ENCODE results near the gene IFI44L. TPM values are rescaled to one million over a fixed set of nuclear protein-coding genes. Genes with fewer than 3 reads are reported as not detected.

IFI44L gene
- total RNA-seq, 1 donor from 2014 or later, result 3.3 TPM

DNA sequence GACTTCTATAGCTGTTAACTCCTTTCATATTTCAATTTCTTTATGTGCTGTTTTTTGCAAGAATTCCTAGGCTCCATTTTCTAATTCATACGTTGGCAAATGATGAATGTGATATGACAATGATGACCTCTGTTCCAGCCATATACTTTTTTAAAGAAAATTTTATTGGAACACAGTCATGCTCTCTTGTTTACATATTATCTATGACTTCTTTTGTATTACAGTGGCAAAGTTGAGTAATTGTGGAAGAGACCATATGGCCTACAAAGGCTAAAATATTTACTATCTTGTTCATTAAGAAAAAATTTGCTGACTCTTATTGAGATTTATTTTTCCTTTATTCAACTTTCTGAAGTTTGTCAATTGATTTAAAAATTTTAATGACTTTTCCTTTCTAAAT is 7.1 kb downstream of the IFI44L start:
- intact Hi-C loops (cut with DNase I), result no loop called here
- DNase-seq, result no peak
- ATAC-seq (ENCODE audit: poor library complexity), result no peak

DNA sequence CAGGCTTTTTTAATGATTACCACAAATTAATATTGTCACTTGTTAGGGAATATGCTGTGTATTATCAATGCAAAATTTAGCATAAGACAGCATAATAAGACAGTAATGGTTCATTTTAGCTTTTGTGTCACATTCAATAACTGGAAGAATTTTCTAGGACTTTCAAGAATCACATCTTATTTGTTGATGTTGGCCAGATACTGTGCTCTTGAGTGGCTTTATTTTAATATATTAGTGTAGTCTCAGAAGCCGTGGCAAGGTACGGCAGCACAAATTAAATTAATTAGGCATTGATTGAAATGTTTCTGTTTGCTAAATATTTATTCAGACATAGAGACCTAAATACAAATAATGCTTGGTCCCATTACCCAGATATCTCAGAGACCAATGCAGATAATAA is 10.4 kb downstream of the IFI44L start:
- no peak for DNase-seq
- intact Hi-C loops (cut with DNase I), result no loop called here
- no peak for ATAC-seq (ENCODE audit: poor library complexity)

DNA sequence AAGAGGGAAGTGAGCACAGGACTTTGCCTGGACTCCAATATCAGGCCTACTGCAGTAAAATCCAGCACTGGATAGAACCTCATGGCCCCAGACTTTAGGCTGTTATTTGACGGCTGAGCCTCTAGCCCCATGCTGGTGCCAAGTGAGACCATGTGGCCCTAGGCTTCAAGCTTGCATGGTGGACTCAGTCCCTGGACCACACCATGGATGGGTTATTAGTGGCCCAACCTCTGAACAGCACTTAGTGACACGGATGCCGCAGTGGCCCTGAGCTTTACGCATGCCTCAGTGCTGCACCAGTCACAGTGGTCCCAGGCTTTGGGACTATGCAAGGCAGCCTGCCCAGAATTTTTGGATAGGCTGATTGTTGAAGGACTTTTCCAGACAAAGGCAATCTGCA is 13.0 kb downstream of the IFI44L start:
- intact Hi-C loops (cut with DNase I), result no loop called here
- no peak for ATAC-seq (ENCODE audit: poor library complexity)
- no peak for DNase-seq

DNA sequence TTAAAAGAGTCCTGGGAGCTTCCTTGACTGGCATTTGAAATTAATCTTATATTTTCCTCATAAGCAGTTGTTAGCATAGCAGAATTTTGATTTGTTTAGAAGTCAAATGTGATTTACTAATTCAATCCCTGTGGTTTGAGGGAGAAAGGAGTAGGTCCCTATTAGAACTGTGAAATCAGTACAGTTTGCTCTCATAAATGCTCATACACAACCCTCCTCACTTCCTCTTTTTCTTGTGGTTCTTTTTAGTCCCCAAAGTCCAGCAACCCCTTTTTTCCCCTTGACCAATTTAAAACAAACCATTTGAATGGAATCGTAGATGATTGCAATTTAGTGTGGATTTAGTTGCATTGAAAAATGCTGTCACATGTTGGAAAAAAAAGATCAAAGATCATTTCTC is 20.2 kb downstream of the IFI44L start:
- intact Hi-C loops (cut with DNase I), result loop anchor here (10.0 kb wide), 1 partner anchor 636 kb away; the partner anchor contains the start of gene DNAJB4
- no peak for ATAC-seq (ENCODE audit: poor library complexity)
- no peak for DNase-seq

DNA sequence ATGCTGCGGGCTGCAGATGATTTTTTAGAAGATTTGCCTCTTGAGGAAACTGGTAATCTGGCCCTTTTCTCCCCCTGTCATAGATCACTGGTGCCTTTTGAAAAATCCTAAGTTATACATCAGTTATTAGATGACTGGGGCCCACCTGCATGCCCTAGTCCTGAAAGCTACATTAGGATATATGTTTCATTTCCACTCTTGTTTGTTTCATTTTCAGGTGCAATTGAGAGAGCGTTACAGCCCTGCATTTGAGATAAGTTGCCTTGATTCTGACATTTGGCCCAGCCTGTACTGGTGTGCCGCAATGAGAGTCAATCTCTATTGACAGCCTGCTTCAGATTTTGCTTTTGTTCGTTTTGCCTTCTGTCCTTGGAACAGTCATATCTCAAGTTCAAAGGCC is 21.3 kb downstream of the IFI44L start:
- ATAC-seq (ENCODE audit: poor library complexity) (no peak), DNase-seq (no peak)
- intact Hi-C loops (cut with DNase I), result loop anchor here (10.0 kb wide), 1 partner anchor 637 kb away; the partner anchor contains the start of gene DNAJB4

DNA sequence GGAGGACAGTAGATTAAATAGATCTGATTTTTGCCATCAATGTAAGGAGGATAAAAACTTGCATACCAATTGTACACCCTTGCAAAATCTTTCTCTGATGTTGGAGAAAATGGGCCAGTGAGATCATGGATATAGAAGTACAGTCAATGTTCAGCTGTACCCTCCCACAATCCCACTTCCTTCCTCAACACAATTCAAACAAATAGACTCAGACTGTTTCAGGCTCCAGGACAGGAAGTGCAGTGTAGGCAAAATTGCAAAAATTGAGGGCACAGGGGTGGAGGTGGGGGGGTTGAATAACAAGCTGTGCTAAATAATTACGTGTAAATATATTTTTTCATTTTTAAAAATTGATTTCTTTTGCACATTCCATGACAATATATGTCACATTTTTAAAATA is 25.5 kb downstream of the IFI44L start:
- peak; percentile 55 for ATAC-seq (ENCODE audit: poor library complexity)
- intact Hi-C loops (cut with DNase I), result loop anchor here (10.0 kb wide), 1 partner anchor 641 kb away; the partner anchor contains the start of gene DNAJB4
- DNase-seq, result no peak

DNA sequence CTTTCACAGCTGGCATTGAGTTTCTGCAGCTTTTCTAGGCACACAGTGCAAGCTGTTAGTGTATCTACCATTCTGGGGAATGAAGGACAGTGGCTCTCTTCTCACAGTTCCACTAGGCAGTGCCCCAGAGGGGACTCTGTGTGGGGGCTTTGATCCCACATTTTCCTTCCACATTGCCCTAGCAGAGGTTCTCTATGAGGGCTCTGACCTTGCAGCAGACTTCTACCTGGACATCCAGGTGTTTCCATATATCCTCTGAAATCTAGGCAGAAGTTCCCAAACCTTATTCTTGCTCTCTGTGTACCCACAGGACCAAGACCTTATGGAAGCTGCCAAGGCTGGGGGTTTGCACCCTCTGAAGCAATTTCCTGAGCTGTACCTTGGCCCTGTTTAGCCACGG is 27.0 kb downstream of the IFI44L start:
- no peak for DNase-seq
- intact Hi-C loops (cut with DNase I), result loop anchor here (10.0 kb wide), 1 partner anchor 642 kb away; the partner anchor contains the start of gene DNAJB4
- ATAC-seq (ENCODE audit: poor library complexity), result no peak

DNA sequence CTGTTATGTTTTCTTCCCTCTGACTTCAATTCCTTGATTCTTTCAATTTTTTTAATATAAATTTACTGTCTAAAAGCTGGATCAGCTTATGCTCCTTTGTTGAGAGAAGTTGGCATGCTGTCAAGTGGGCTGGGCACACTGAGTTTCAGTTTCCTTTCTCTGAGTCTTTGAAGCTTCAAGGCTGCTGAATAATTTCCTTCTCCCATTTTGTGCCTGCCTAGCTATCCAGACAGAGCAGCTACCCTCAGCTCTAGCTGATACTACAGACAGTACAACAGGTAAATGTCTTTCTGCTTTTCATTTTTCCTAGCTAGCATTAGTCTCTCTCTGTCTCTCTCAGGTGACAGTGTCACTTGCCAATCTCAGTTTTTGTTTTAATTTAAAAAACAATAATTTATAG is 29.4 kb downstream of the IFI44L start, which contains the start of gene IFI44:
IFI44 (plus strand) TSS at position 204 of the 400 bp plus-strand sequence. CDS start 365 bp downstream, outside the sequence.
- ATAC-seq (ENCODE audit: poor library complexity) (peak; percentile 92), DNase-seq (peak; percentile 90)
- intact Hi-C loops (cut with DNase I), result loop anchor here (10.0 kb wide), 1 partner anchor 645 kb away; the partner anchor contains the start of gene DNAJB4

DNA sequence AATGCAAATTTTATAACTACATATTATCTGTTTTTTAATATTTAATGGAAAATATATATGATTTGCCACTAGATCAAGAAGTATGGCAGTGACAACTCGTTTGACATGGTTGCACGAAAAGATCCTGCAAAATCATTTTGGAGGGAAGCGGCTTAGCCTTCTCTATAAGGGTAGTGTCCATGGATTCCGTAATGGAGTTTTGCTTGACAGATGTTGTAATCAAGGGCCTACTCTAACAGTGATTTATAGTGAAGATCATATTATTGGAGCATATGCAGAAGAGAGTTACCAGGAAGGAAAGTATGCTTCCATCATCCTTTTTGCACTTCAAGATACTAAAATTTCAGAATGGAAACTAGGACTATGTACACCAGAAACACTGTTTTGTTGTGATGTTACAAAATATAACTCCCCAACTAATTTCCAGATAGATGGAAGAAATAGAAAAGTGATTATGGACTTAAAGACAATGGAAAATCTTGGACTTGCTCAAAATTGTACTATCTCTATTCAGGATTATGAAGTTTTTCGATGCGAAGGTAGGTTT is 29.9 kb downstream of the IFI44L start:
- ATAC-seq (ENCODE audit: poor library complexity) (peak; percentile 47), DNase-seq (no peak)
- intact Hi-C loops (cut with DNase I), result no loop called here

DNA sequence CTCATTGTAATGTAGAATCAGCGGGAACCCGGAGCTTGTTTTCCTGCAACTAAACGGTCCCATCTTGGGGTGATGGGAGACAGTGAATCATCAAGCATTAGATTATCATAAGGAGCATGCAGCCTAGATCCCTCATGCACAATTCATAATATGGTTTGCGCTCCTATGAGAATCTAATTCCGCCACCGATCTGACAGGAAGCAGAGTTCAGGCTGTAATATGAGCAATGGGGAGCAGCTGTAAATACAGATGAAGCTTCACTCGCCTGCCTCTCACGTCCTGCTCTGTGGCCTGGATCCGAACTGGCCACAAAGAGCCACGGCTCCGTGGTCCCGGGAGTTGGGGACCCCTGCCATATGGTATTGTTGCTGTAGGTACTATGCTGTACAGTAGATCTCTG is 31.0 kb downstream of the IFI44L start:
- DNase-seq (no peak), ATAC-seq (ENCODE audit: poor library complexity) (no peak)
- intact Hi-C loops (cut with DNase I), result no loop called here

DNA sequence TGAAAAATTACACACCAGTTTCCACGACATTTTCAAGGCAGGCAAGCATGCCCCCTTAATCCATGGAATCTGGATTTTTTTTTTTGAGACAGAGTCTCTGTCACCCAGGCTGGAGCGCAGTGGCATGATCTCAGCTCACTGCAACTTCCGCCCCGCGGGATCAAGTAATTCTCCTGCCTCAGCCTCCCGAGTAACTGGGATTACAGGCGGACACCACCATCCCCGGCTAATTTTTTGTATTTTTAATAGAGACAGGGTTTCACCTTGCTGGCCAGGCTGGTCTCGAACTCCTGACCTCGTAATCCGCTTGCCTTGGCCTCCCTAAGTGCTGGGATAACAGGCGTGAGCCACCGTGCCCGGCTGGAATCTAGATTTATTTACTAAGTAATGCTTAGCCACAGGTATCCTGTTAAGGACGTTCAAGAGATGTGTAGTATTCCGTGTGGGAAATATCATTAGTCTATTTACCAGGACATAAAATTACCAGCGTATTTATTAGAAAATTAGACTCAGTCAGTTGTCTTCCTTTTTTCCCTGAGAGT is 31.8 kb downstream of the IFI44L start:
- no peak for DNase-seq
- intact Hi-C loops (cut with DNase I), result no loop called here
- no peak for ATAC-seq (ENCODE audit: poor library complexity)

DNA sequence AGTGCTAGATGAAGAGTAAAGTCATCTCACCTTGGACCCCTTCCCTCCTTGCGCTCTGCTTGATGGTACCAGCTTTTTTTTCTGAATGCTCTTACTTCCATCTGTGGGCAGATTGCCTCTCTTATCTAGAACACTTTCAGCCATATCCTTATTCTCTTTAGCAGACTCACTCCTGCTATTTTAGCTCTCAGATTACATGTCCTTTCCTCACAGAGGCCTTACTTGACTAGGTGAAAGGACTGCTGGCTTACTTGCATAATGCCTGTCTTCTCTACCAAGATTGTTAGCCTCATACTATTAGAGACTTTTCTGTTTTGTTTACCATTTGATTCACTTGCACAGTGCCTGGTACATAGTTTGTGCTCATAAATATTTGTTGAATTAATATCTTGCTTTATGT is 38.7 kb downstream of the IFI44L start:
- ATAC-seq (ENCODE audit: poor library complexity), result no peak
- DNase-seq, result no peak
- intact Hi-C loops (cut with DNase I), result no loop called here

DNA sequence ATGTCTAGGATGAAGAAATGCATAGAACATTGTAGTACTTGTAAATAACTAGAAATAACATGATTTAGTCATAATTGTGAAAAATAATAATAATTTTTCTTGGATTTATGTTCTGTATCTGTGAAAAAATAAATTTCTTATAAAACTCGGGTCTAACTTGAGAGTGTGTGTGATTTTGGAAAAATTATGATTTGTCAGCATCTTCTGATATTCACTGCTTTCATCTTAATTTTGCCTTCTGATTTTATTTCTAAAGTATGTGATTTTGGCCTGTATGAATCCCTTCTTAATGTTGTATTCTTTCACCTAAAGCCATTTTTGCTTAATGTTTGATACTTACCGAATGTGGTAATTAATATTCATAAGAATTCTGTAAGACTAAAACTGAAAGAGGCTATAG is 43.7 kb downstream of the IFI44L start:
- intact Hi-C loops (cut with DNase I), result no loop called here
- DNase-seq (no peak), ATAC-seq (ENCODE audit: poor library complexity) (no peak)

DNA sequence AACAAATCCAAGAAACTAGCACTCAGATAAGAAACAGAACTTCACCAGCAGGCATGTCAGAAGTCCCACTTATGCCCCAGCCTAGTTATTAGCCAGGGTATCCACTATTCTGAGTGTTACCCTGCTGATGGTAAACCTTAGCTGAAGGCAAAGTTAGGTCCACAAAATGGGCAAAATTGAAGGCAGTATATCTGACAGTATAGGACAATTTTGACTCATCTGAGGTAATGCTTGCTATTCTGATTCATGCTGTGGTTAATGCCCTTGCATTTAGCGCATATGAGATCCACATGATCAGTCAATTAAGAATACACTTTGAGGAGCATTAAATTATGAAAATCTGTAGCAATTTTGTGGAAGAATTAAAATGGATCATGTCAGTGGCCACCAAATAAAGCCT is 44.5 kb downstream of the IFI44L start:
- no peak for ATAC-seq (ENCODE audit: poor library complexity)
- no peak for DNase-seq
- intact Hi-C loops (cut with DNase I), result no loop called here

DNA sequence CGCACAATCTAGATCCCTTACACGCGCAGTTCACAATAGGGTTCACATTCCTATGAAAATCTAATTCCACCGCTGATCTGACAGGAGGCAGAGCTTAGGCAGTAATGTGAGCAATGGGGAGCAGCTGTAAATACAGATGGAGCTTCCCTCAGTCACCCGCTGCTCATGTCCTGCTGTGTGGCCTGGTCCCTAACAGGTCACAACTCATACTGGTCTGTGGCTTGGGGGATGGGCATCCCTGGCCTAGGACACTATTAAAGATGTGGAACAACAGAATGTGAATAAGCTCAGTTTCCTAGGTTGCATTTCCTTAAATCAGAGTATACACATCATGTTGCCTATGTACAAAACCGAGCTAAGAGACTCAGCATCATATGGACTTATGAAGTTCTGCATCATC is 45.6 kb downstream of the IFI44L start:
- DNase-seq (no peak), ATAC-seq (ENCODE audit: poor library complexity) (no peak)
- intact Hi-C loops (cut with DNase I), result no loop called here

DNA sequence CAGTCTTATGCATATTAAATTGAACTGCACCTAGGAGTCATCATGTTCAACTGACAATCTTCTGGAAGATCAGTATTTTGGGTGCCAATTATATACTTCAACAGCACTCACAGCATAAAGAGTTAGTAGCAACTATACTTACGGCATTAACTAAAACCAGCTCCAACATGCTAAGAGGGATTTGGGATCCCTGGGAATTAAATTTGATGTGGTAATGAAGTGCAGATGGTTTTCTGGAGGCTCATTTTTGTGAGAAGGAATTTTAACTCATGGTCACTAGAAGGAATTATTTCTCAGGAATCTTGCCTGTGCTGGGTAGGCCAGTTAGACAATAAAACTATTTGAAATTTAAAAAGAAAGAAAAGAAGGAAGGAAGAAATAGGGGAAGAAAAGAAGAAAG is 47.7 kb downstream of the IFI44L start:
- ATAC-seq (ENCODE audit: poor library complexity), result no peak

DNA sequence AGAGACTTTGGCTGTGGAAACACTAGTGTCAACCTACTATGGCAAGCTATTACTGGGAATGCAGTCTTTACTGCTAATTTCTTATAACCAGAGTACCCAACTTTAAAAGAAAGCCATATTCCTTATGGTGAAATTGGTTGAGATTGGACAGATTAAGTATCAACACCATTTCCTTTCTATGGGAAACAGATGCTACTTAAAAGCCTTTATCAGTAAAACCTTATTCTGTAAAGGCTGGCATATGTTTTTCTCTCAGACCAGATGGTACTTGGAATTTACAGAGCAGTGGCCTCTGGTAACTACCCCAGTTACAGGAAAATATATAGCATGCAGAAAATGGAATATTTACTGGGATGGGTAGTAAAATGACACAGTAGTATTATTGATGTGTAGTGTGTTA is 48.2 kb downstream of the IFI44L start:
- no peak for ATAC-seq (ENCODE audit: poor library complexity)
- intact Hi-C loops (cut with DNase I), result no loop called here
- DNase-seq, result no peak

More for the DNA sequence above, 47.7 kb downstream of the IFI44L start:
- intact Hi-C loops (cut with DNase I), result no loop called here
- no peak for DNase-seq

DNA sequence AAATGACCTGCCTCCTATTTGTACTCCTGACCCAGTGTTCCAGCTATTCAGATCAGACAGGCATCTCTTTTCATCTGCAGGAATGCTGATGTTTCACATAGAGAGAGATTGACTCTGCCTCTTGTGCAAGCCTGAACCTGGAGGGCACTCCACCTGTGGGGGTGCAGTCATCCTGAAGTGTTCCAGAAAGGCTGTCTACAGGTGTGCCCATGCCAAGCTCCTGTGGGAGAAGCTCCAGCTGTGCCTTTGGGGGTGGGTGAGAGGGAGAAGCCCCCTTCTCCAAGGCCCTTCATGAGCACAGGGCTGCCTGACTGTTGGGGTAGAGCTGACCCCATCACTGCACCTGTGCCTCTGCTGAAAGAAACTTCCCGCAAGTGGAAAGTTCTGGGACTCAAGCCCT is 52.2 kb downstream of the IFI44L start:
- ATAC-seq (ENCODE audit: poor library complexity), result no peak
- intact Hi-C loops (cut with DNase I), result loop anchor here (5.0 to 10.0 kb wide), 2 partner anchors 55 to 528 kb away; no protein-coding TSS in a partner anchor
- no peak for DNase-seq

DNA sequence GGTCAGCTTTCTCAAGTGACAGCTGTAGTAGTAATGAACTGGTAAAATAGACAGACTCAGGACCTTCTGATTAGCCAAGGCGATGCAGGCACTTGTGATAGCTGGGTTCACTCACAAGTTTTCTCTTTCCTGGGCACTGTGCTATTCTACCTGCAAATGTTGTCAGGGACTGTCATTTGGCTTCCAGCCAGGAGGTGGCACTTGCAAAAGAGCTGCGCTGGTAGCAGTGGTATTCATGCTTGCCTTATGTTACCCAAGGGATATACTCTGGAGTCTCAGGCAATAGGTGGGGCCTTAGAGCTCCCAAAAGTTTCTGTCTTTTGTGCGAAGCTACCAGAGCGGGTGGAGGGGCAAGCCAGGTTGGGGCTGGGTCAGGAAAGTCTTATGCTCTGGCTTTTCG is 52.9 kb downstream of the IFI44L start:
- no peak for DNase-seq
- intact Hi-C loops (cut with DNase I), result loop anchor here (5.0 to 10.0 kb wide), 2 partner anchors 56 to 528 kb away; no protein-coding TSS in a partner anchor
- no peak for ATAC-seq (ENCODE audit: poor library complexity)

DNA sequence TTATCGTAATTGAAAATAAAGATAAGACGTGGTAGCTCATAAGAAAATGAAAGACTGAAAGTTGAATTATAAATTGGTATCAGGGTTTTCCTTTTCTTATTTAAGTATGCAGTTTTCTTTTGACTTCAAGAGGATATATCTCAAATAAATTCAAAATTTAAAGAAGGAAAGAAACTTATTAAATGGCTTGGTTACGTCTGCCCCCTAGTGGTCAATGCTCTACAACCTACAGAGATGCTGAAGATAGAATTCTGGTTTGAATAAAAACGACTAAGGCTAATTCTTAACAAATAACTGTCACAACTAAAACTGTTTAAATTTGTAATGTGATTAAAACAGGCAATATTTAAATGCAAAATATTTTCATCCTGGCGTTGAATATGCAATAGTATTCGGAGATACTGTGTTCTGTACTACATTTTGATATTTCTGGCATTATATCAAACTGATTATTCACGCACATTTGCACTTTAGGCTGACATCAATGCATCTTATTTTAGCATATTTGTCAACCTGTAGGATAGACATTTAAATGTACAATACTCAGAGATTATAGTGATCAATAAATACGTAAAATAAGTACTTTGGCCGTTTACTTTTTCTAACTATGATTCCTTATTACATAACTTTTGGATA is 56.2 kb downstream of the IFI44L start:
- DNase-seq, result no peak
- ATAC-seq (ENCODE audit: poor library complexity), result no peak
- intact Hi-C loops (cut with DNase I), result loop anchor here (10.0 kb wide), 1 partner anchor 532 kb away; no protein-coding TSS in a partner anchor

All from Right ventricle myocardium superior (tissue), 1 donor.